Measurements from ENCODE around the gene HES4. TPM values are rescaled to one million over a fixed set of nuclear protein-coding genes. Genes with fewer than 3 reads are reported as not detected.

Gene HES4
- total and polyA plus RNA-seq, 2 of the 13 experiments (the other 11 are each of a cell fraction or from before 2014, with no cell fraction given), result 8.8 to 10.6 TPM

DNA sequence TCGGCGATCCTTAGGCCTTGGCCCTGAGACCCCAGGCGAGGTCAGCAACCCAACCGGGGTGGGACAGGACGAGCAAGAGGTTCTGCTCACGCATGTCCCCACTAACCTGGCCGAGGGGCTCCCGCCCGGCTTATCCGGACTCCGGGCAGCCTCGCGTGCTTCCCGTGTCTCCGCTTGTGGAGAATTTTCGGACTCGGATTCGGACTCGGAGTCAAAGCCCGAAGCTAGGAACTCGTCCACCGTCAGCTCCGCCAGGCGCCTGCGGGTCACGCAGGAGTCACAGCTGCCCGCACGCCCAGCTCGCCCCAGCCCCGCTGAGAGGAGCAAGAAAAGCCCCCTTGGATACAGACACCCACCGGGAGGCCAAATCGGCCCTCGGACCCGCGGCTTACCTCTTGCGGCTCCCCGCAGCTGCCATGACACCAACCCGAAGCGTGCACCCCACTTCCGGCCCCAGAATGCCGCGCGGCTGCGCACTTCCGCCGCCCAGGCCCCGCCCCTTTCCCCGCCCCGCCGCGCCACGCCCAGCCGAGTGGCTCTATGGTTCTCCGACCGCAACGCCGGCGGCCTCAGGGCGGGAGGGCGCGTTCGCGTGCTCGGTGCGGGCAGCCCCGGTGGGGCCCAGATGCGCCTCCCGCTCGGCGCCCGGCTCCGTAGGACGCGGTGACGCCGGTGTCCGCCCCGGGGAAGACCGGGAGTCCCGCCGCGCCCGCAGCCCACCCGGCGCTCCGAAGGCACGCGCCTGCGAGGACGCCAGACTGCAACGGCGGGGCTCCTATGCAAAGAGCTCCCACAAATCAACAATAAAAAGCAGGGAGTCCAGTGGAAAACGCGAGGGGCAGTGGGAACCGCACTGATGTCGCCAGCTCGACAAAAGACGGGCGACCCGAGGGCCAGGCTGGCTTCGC is 40.8 kb downstream of the HES4 start, which contains the start of gene NOC2L (continued):
- TF ChIP-seq, protein P1, sequence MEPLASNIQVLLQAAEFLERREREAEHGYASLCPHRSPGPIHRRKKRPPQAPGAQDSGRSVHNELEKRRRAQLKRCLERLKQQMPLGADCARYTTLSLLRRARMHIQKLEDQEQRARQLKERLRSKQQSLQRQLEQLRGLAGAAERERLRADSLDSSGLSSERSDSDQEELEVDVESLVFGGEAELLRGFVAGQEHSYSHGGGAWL (CRISPR knock-in tag; IDR thresholded peaks at IDR 0.05), result peak; percentile 70; the same call in 1 of the 2 replicates
- TF ChIP-seq ZNF292 (CRISPR knock-in tag; IDR thresholded peaks at IDR 0.05; ENCODE audit: borderline replicate concordance, low read depth), result no peak
- no peak; the same call in 1 of the 2 replicates for TF ChIP-seq ZMYM3 (CRISPR knock-in tag; IDR thresholded peaks at IDR 0.05)
- no peak for TF ChIP-seq ZNF496 (CRISPR knock-in tag; IDR thresholded peaks at IDR 0.05; ENCODE audit: insufficient replicate concordance)
- TF ChIP-seq TCF7 (IDR thresholded peaks at IDR 0.05; ENCODE audit: low read depth), result no peak
- no peak for TF ChIP-seq ZNF138 (CRISPR knock-in tag; IDR thresholded peaks at IDR 0.05; ENCODE audit: low read depth)
- no peak for TF ChIP-seq RBM39 (IDR thresholded peaks at IDR 0.05; ENCODE audit: low read depth, low read length, poor library complexity, severe bottlenecking)
- TF ChIP-seq, protein P2, sequence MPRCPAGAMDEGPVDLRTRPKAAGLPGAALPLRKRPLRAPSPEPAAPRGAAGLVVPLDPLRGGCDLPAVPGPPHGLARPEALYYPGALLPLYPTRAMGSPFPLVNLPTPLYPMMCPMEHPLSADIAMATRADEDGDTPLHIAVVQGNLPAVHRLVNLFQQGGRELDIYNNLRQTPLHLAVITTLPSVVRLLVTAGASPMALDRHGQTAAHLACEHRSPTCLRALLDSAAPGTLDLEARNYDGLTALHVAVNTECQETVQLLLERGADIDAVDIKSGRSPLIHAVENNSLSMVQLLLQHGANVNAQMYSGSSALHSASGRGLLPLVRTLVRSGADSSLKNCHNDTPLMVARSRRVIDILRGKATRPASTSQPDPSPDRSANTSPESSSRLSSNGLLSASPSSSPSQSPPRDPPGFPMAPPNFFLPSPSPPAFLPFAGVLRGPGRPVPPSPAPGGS (CRISPR knock-in tag; IDR thresholded peaks at IDR 0.05), result no peak; the same call in 1 of the 2 replicates
- no peak for TF ChIP-seq SSRP1 (CRISPR knock-in tag; IDR thresholded peaks at IDR 0.05)
- TF ChIP-seq, protein P3, sequence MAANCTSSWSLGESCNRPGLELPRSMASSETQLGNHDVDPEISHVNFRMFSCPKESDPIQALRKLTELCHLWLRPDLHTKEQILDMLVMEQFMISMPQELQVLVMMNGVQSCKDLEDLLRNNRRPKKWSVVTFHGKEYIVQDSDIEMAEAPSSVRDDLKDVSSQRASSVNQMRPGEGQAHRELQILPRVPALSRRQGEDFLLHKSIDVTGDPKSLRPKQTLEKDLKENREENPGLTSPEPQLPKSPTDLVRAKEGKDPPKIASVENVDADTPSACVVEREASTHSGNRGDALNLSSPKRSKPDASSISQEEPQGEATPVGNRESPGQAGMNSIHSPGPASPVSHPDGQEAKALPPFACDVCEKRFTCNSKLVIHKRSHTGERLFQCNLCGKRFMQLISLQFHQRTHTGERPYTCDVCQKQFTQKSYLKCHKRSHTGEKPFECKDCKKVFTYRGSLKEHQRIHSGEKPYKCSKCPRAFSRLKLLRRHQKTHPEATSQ (CRISPR knock-in tag; IDR thresholded peaks at IDR 0.05; ENCODE audit: borderline replicate concordance), result no peak
- TF ChIP-seq, protein P4, sequence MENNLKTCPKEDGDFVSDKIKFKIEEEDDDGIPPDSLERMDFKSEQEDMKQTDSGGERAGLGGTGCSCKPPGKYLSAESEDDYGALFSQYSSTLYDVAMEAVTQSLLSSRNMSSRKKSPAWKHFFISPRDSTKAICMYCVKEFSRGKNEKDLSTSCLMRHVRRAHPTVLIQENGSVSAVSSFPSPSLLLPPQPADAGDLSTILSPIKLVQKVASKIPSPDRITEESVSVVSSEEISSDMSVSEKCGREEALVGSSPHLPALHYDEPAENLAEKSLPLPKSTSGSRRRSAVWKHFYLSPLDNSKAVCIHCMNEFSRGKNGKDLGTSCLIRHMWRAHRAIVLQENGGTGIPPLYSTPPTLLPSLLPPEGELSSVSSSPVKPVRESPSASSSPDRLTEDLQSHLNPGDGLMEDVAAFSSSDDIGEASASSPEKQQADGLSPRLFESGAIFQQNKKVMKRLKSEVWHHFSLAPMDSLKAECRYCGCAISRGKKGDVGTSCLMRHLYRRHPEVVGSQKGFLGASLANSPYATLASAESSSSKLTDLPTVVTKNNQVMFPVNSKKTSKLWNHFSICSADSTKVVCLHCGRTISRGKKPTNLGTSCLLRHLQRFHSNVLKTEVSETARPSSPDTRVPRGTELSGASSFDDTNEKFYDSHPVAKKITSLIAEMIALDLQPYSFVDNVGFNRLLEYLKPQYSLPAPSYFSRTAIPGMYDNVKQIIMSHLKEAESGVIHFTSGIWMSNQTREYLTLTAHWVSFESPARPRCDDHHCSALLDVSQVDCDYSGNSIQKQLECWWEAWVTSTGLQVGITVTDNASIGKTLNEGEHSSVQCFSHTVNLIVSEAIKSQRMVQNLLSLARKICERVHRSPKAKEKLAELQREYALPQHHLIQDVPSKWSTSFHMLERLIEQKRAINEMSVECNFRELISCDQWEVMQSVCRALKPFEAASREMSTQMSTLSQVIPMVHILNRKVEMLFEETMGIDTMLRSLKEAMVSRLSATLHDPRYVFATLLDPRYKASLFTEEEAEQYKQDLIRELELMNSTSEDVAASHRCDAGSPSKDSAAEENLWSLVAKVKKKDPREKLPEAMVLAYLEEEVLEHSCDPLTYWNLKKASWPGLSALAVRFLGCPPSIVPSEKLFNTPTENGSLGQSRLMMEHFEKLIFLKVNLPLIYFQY (CRISPR knock-in tag; IDR thresholded peaks at IDR 0.05; ENCODE audit: borderline replicate concordance), result no peak
- peak; percentile 67 for TF ChIP-seq AGO2 (optimal IDR thresholded peaks at IDR 0.05; ENCODE audit: low read depth, low read length)
- TF ChIP-seq ZNF121 (CRISPR knock-in tag; IDR thresholded peaks at IDR 0.05), result no peak
- TF ChIP-seq MBNL3 (CRISPR knock-in tag; conservative IDR thresholded peaks at IDR 0.05), result no peak
- TF ChIP-seq ZNF180 (CRISPR knock-in tag; IDR thresholded peaks at IDR 0.05; ENCODE audit: borderline replicate concordance, low read depth), result no peak
- TF ChIP-seq, protein P5, sequence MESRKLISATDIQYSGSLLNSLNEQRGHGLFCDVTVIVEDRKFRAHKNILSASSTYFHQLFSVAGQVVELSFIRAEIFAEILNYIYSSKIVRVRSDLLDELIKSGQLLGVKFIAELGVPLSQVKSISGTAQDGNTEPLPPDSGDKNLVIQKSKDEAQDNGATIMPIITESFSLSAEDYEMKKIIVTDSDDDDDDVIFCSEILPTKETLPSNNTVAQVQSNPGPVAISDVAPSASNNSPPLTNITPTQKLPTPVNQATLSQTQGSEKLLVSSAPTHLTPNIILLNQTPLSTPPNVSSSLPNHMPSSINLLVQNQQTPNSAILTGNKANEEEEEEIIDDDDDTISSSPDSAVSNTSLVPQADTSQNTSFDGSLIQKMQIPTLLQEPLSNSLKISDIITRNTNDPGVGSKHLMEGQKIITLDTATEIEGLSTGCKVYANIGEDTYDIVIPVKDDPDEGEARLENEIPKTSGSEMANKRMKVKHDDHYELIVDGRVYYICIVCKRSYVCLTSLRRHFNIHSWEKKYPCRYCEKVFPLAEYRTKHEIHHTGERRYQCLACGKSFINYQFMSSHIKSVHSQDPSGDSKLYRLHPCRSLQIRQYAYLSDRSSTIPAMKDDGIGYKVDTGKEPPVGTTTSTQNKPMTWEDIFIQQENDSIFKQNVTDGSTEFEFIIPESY (CRISPR knock-in tag; IDR thresholded peaks at IDR 0.05), result no peak
- no peak for TF ChIP-seq EZH2 (conservative IDR thresholded peaks at IDR 0.05; ENCODE audit: low read depth, low read length)

Measured in HepG2 (cell line).